Measurements from ENCODE around the gene UBR4.

UBR4 gene

GRCh38 chr1:19151537-19151936 is 58.5 kb downstream of the UBR4 start:
- no peaks in the 10 kb centered on the region for H3K4me1 Mint-ChIP-seq
- no peaks in the 10 kb centered on the region for H3K9me3 Mint-ChIP-seq
- H3K36me3 Mint-ChIP-seq, result peaks cover 100% of the 10 kb centered on the region
- H3K27ac Mint-ChIP-seq, result no peak overlapping the region
- H3K4me3 Mint-ChIP-seq, result no peak overlapping the region
- no peak for ATAC-seq
- no peak for DNase-seq (ENCODE audit: low spot score in 2 of 2)

GRCh38 chr1:19149736-19150135 is 60.3 kb downstream of the UBR4 start:
- Mint-ChIP-seq H3K36me3 (peaks cover 100% of the 10 kb centered on the region), H3K4me1 (no peaks in the 10 kb centered on the region), H3K27ac (peak overlapping the region; percentile 15), H3K4me3 (no peak overlapping the region), H3K9me3 (no peaks in the 10 kb centered on the region)
- ATAC-seq (no peak), DNase-seq (ENCODE audit: low spot score in 2 of 2) (no peak)

GRCh38 chr1:19140465-19140864 is 69.6 kb downstream of the UBR4 start:
- Mint-ChIP-seq H3K4me1 (no peaks in the 10 kb centered on the region), H3K4me3 (no peak overlapping the region), H3K9me3 (no peaks in the 10 kb centered on the region), H3K27ac (no peak overlapping the region), H3K36me3 (peaks cover 100% of the 10 kb centered on the region)
- DNase-seq (ENCODE audit: low spot score in 2 of 2), result no peak
- no peak for ATAC-seq

- Mint-ChIP-seq H3K27ac (no peak overlapping the region), H3K36me3 (peaks cover 100% of the 10 kb centered on the region), H3K4me1 (no peaks in the 10 kb centered on the region), H3K9me3 (no peaks in the 10 kb centered on the region), H3K4me3 (no peak overlapping the region)
- ATAC-seq (no peak), DNase-seq (ENCODE audit: low spot score in 2 of 2) (no peak)
Observed at GRCh38 chr1:19139711-19140110, 70.4 kb downstream of the UBR4 start.

- no peak for ATAC-seq
- no peak overlapping the region for H3K27ac Mint-ChIP-seq
Observed at GRCh38 chr1:19138958-19139581, 71.0 kb downstream of the UBR4 start.

GRCh38 chr1:19138331-19138730 is 71.7 kb downstream of the UBR4 start:
- ATAC-seq (no peak), DNase-seq (ENCODE audit: low spot score in 2 of 2) (no peak)

More at GRCh38 chr1:19138958-19139581, 71.0 kb downstream of the UBR4 start:
- Mint-ChIP-seq H3K4me1 (no peaks in the 10 kb centered on the region), H3K36me3 (peaks cover 100% of the 10 kb centered on the region), H3K4me3 (no peak overlapping the region), H3K9me3 (no peaks in the 10 kb centered on the region)
- DNase-seq (ENCODE audit: low spot score in 2 of 2), result no peak

GRCh38 chr1:19137158-19137557 is 72.9 kb downstream of the UBR4 start:
- H3K4me3 Mint-ChIP-seq, result no peak overlapping the region
- peaks cover 100% of the 10 kb centered on the region for H3K36me3 Mint-ChIP-seq
- ATAC-seq, result no peak
- no peaks in the 10 kb centered on the region for H3K9me3 Mint-ChIP-seq
- no peaks in the 10 kb centered on the region for H3K4me1 Mint-ChIP-seq
- DNase-seq (ENCODE audit: low spot score in 2 of 2), result no peak
- H3K27ac Mint-ChIP-seq, result no peak overlapping the region

More at GRCh38 chr1:19138331-19138730, 71.7 kb downstream of the UBR4 start:
- Mint-ChIP-seq H3K36me3 (peaks cover 100% of the 10 kb centered on the region), H3K4me1 (no peaks in the 10 kb centered on the region), H3K27ac (no peak overlapping the region), H3K4me3 (no peak overlapping the region), H3K9me3 (no peaks in the 10 kb centered on the region)

GRCh38 chr1:19133360-19133759 is 76.7 kb downstream of the UBR4 start:
- DNase-seq (ENCODE audit: low spot score in 2 of 2), result no peak
- Mint-ChIP-seq H3K27ac (no peak overlapping the region), H3K9me3 (no peaks in the 10 kb centered on the region), H3K4me3 (no peak overlapping the region), H3K4me1 (peaks cover 5% of the 10 kb centered on the region), H3K36me3 (peaks cover 100% of the 10 kb centered on the region)
- ATAC-seq, result no peak

- Mint-ChIP-seq H3K36me3 (peaks cover 100% of the 10 kb centered on the region), H3K27ac (no peak overlapping the region), H3K9me3 (no peaks in the 10 kb centered on the region), H3K4me3 (no peak overlapping the region), H3K4me1 (peaks cover 11% of the 10 kb centered on the region)
- ATAC-seq, result no peak
- no peak for DNase-seq (ENCODE audit: low spot score in 2 of 2)
Observed at GRCh38 chr1:19130468-19130867, 79.6 kb downstream of the UBR4 start.

GRCh38 chr1:19128968-19129514 is 81.0 kb downstream of the UBR4 start:
- no peak for ATAC-seq
- H3K27ac Mint-ChIP-seq, result no peak overlapping the region
- peaks cover 100% of the 10 kb centered on the region for H3K36me3 Mint-ChIP-seq
- no peak overlapping the region for H3K4me3 Mint-ChIP-seq
- no peak for DNase-seq (ENCODE audit: low spot score in 2 of 2)
- H3K9me3 Mint-ChIP-seq, result no peaks in the 10 kb centered on the region
- H3K4me1 Mint-ChIP-seq, result peaks cover 25% of the 10 kb centered on the region

- no peak for DNase-seq (ENCODE audit: low spot score in 2 of 2)
- peak; percentile 8 for ATAC-seq
- H3K9me3 Mint-ChIP-seq, result no peaks in the 10 kb centered on the region
- peaks cover 100% of the 10 kb centered on the region for H3K36me3 Mint-ChIP-seq
- H3K4me3 Mint-ChIP-seq, result no peak overlapping the region
- peaks cover 25% of the 10 kb centered on the region for H3K4me1 Mint-ChIP-seq
- H3K27ac Mint-ChIP-seq, result peak overlapping the region; percentile 76
Observed at GRCh38 chr1:19124273-19124672, 85.8 kb downstream of the UBR4 start.

- Mint-ChIP-seq H3K36me3 (peaks cover 100% of the 10 kb centered on the region), H3K9me3 (no peaks in the 10 kb centered on the region), H3K4me1 (peaks cover 24% of the 10 kb centered on the region), H3K27ac (peak overlapping the region; percentile 76), H3K4me3 (no peak overlapping the region)
- ATAC-seq (no peak), DNase-seq (ENCODE audit: low spot score in 2 of 2) (no peak)
Observed at GRCh38 chr1:19123837-19124236, 86.2 kb downstream of the UBR4 start.

- no peak overlapping the region for H3K27ac Mint-ChIP-seq
- H3K4me1 Mint-ChIP-seq, result peaks cover 24% of the 10 kb centered on the region
- no peaks in the 10 kb centered on the region for H3K9me3 Mint-ChIP-seq
- H3K36me3 Mint-ChIP-seq, result peaks cover 100% of the 10 kb centered on the region
- DNase-seq (ENCODE audit: low spot score in 2 of 2), result no peak
- no peak overlapping the region for H3K4me3 Mint-ChIP-seq
- no peak for ATAC-seq
Observed at GRCh38 chr1:19122668-19123067, 87.4 kb downstream of the UBR4 start.

GRCh38 chr1:19121192-19121591 is 88.9 kb downstream of the UBR4 start:
- Mint-ChIP-seq H3K4me3 (no peak overlapping the region), H3K4me1 (peaks cover 21% of the 10 kb centered on the region), H3K36me3 (peaks cover 100% of the 10 kb centered on the region), H3K9me3 (no peaks in the 10 kb centered on the region), H3K27ac (peak overlapping the region; percentile 60)
- ATAC-seq (no peak), DNase-seq (ENCODE audit: low spot score in 2 of 2) (no peak)

- Mint-ChIP-seq H3K36me3 (peaks cover 100% of the 10 kb centered on the region), H3K27ac (no peak overlapping the region), H3K9me3 (no peaks in the 10 kb centered on the region), H3K4me3 (no peak overlapping the region), H3K4me1 (peaks cover 15% of the 10 kb centered on the region)
- no peak for DNase-seq (ENCODE audit: low spot score in 2 of 2)
- ATAC-seq, result no peak
Observed at GRCh38 chr1:19120070-19120469, 90.0 kb downstream of the UBR4 start.

GRCh38 chr1:19115082-19115808 is 94.8 kb downstream of the UBR4 start:
- Mint-ChIP-seq H3K9me3 (no peaks in the 10 kb centered on the region), H3K27ac (peak overlapping the region; percentile 54), H3K36me3 (peaks cover 100% of the 10 kb centered on the region), H3K4me3 (no peak overlapping the region), H3K4me1 (no peaks in the 10 kb centered on the region)
- DNase-seq (ENCODE audit: low spot score in 2 of 2) (no peak), ATAC-seq (no peak)

All from stimulated activated effector memory CD8-positive, alpha-beta T cell treated with anti-CD3 and anti-CD28 coated beads, Interleukin-12 subunit alpha, Interleukin-12 subunit beta, amount 100 ng/mL, for 72 hours (primary cell).